ENCODE data around the gene DOCK10.

The DOCK10 gene

GRCh38 chr2:224881846-224882245 lies 160.4 kb downstream of the DOCK10 start:
- no peak for DNase-seq (ENCODE audit: low spot score)

DNA sequence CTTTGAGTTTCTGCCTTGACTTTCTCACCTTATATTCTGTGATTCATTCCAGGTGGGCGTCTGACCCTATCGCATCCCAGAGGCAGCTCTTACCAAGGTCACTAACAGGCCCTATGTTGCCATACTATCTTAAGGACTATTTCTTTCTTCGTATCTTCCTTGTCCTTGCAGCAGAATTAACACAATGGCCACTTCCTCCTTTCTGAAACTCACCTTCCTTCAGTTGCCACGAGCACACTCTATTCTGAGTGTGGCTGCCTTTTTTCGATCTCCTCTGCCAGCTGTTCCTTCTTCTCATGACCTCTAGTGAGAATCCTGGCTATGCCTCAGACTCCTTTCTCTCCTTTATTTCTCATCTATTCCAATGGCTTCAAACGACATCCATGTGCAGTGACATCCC lies 165.7 kb downstream of the DOCK10 start:
- no peak for DNase-seq (ENCODE audit: low spot score)

GRCh38 chr2:224875841-224876240 lies 166.4 kb downstream of the DOCK10 start:
- DNase-seq (ENCODE audit: low spot score) = no peak

GRCh38 chr2:224875153-224875552 lies 167.1 kb downstream of the DOCK10 start:
- no peak for DNase-seq (ENCODE audit: low spot score)

DNA sequence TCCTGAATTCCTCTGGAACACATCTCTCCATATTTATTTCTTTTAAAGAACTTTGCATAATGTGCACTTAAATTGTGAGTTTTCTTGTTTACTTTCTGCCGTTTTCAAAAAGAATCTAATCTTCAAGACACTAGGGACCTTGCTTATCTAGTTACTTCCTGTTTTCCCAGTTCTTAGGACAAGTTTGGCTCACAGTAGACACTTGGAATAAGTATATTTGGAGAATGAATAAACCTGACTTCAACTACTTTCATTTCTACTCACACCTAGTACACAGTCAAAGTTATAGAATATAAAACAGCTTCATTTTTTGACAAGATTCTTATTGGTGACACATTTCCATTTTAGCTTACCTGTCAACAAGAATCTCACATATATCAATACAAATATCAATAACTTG lies 170.5 kb downstream of the DOCK10 start:
- DNase-seq (ENCODE audit: low spot score) = no peak

DNA sequence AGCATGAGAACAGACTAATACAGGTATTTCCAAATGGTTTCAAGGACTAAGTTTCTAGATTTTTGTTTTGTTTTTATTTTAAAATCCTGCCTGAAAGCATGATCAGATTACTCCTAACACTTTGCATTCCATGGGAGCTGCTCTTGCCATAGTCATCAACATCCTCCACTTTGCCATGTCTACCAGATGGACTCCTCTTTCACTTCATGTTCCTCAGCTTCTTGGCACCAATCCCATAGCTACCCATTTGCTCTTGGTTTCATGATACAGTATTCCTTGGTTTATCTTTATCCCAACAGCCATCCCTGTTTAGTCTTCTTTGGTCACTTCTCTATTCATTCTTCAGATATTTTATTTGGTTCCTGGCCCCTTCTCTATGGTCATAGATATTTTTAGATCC lies 171.9 kb downstream of the DOCK10 start:
- no peak for DNase-seq (ENCODE audit: low spot score)

GRCh38 chr2:224869601-224870233 lies 172.6 kb downstream of the DOCK10 start:
- DNase-seq (ENCODE audit: low spot score) = no peak

DNA sequence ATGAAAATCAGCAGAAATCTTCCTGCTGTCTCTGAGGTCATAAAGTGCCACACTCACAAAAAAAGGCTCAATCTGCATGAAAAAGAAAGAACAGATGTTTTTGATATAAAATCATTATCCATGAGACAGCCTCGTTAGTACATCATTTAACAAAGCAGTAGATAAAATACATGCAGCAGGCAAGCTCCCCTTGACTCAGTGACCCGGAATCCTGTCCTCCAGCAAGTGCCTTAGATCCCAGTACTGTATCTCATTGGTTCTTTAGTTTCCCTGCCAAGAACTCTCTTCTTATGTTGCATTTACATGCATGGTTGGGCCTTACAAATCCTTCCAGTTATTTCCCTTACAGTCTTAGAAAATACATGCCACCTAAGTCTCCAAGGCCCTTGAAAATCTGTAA lies 177.3 kb downstream of the DOCK10 start:
- no peak for DNase-seq (ENCODE audit: low spot score)

DNA sequence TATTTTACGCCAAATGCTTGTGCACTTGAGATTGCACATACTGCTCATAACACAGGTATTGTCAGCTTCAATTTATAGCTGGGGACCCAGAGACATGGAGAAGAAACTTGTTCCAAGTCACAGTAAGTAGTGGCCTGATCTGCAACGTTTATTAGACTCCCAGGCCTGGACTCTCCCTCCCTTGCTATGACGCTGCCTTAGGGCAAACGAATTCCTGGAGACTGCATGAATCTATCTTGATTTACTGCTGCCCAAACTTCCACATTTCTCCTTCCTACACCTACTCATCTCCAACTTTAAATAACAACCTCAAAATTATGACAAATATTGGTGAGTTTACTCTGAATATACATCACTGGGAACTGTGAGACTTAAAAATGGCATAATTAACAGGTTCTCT lies 181.0 kb downstream of the DOCK10 start:
- no peak for DNase-seq (ENCODE audit: low spot score)

GRCh38 chr2:224860786-224861185 lies 181.5 kb downstream of the DOCK10 start:
- DNase-seq (ENCODE audit: low spot score) = no peak

DNA sequence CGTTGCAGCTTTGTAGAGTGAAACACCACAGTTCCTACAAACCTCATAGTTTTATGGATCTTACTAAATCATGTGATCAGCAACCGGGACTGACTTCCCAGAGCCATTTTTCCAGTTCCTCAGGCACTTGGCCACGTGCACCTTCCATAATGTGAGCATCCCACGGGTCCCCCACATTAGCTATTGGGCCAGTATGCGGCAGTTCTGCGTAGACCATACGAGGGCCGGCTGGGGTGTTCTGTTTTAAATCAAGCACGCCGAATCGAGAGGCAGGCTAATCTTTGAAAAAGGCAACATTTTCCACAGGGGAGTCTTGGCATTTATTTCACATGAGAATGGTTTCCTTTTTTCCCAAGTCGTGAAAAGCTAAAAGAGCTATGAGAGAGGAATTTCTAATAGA lies 190.5 kb downstream of the DOCK10 start:
- DNase-seq (ENCODE audit: low spot score) = no peak

DNA sequence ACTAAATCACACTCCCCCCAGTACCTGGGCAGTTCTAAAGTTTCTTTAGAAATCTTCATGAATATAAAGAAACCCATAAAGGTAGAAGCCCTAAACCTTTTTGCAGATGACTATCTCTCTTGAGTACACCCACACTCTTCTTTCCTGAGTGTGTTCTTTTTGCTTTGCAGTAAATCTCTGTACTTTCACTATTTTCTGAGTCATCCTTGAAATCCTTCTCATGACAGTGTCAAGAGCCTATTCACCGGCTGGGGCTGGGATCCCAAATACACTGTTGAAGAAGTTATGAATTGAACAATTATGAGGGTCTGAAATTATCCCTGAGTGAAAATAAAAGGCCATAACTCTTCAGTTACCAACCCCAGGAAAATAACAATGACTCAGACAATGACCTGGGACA lies 192.2 kb downstream of the DOCK10 start:
- DNase-seq (ENCODE audit: low spot score) = no peak

DNA sequence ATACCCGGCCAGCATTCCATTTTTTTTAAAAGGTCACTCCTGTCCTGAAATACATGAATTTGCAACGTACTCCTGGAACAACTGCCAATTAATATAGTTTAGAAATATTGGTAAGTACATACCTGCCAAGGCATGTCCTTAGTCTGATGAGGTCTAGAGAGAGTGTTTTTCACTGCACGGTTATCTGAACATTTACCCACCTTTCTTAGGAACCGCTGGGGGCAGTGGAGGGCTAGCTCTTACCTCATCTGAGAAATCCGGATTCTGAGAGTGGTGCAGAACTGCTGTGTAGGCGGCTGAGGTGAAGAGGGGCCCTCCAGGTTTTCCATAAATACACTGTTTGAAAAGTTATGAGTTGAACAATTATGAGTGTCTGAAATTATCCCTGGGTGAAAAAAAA lies 193.0 kb downstream of the DOCK10 start:
- DNase-seq (ENCODE audit: low spot score) = no peak

GRCh38 chr2:224847961-224848850 lies 194.1 kb downstream of the DOCK10 start:
- no peak for DNase-seq (ENCODE audit: low spot score)

- no peak for DNase-seq (ENCODE audit: low spot score)
Measured at GRCh38 chr2:224847381-224847780, 194.9 kb downstream of the DOCK10 start.

DNA sequence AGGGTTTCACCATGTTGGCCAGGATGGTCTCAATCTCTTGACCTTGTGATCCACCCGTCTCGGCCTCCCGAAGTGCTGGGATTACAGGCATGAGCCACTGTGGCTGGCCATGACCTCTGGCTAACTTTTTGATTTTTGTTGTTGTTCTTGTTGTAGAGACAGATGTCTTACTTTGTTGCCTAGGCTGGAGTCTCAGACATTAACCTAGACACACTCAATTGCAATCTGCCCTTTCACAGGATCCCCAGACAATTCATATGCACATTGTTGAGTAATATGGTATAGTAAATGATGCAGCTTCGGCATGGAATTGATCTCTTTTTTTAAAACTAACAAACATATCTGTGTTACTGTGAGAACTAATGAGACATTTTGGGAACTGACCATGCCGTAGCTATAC lies 195.6 kb downstream of the DOCK10 start:
- no peak for DNase-seq (ENCODE audit: low spot score)

- DNase-seq (ENCODE audit: low spot score) = no peak
Measured at GRCh38 chr2:224846161-224846560, 196.1 kb downstream of the DOCK10 start.

GRCh38 chr2:224843141-224843540 lies 199.1 kb downstream of the DOCK10 start:
- DNase-seq (ENCODE audit: low spot score) = no peak

GRCh38 chr2:224841910-224842309 lies 200.4 kb downstream of the DOCK10 start:
- DNase-seq (ENCODE audit: low spot score) = no peak

DNA sequence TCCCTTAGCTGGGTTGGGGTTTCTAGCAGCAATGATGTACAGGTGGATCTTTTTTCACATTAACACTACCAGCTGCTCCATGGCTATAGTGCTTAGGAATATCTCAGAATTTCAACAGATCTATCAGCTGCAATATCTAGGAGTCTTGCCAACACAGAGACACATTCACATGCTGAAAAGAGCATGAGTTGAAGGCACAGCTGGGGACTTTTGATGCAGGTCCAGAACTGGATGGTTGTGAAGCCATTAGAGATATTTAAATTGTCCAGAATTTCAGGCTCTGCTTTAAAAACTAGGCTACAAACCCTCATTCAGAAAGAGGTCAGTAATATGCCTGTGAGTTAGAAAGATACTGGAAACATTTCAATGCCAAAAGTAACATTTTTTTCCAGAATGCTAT lies 203.9 kb downstream of the DOCK10 start:
- DNase-seq (ENCODE audit: low spot score) = no peak

DNA sequence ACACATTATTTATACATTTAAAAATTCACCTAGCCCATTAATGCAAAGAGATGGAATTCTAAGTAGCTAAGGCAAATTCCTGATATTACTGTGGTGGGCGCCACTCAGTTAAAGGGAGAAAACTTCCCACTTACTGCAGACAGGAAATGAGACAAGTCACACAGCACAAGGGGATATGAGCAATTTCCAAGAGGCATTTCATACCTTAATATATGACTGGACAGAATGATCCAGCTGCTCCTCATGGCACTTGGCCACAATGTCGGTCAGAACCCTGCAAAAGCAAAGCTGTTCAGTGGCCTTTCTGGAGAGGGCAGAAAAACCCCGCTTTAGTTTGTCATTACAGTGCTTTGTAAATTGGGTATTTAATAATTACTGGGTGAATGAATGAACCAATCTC lies 204.7 kb downstream of the DOCK10 start:
- DNase-seq (ENCODE audit: low spot score) = no peak

GRCh38 chr2:224837066-224837465 lies 205.2 kb downstream of the DOCK10 start:
- no peak for DNase-seq (ENCODE audit: low spot score)

DNA sequence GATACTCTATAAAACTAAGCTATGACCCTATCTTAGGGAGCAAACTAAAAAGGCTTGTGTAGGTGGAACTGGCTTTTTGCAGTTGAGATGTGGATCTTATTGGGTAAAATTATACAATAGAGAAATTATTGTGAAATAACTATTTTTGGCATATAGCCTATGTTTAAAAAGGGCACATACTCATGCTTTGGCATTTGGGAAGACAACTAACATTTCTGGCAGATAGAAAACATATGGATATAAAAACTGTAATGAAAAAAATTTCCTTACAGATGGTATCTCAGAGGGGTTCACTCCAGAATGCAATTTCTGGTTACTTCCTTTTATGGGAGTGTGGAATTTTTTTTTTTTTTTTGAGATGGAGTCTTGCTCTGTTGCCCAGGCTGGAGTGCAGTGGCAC lies 206.0 kb downstream of the DOCK10 start:
- DNase-seq (ENCODE audit: low spot score) = no peak

DNA sequence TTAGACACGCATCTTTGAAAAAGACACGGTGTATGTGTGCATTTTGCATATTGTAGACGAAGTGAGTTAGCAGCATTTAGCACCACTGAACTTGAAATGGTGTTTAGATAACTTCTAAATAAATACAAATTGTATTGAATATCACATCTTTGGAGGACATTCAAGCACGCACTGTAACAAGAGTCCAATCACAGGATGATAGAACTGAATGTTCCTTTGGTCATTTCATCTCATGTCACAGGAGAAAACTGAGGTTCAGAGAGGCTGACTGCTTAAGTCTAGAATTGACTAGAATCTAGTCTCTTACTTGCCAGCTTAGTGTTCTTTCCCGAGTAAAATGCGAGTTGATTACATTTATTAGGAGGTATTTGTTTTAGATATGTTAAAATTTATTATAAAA lies 206.9 kb downstream of the DOCK10 start:
- DNase-seq (ENCODE audit: low spot score) = no peak
